ENCODE data around the gene RWDD1. TPM values are rescaled to one million over a fixed set of nuclear protein-coding genes. Genes with fewer than 3 reads are reported as not detected.
"Not testable (repeated sequence)": the region's sequence is repeated elsewhere in the genome, so short reads cannot be mapped to it uniquely, and the experiment has no call there.

Gene RWDD1
- total RNA-seq, 1 donor, result 45.3 TPM

GRCh38 chr6:116596815-116597214 lies 25.5 kb downstream of the RWDD1 start:
- no peak for TF ChIP-seq CTCF (IDR thresholded peaks at IDR 0.05; ENCODE audit: insufficient read depth, low read depth, low read length)
- no peak overlapping the region for H3K4me3 ChIP-seq (ENCODE audit: low read depth, low read length)
- DNase-seq (ENCODE audit: low read depth), result peak; percentile 18

- not testable (repeated sequence) for DNase-seq (ENCODE audit: low read depth)
Measured at GRCh38 chr6:116603916-116604315, 32.6 kb downstream of the RWDD1 start.

GRCh38 chr6:116604868-116605267 lies 33.6 kb downstream of the RWDD1 start:
- DNase-seq (ENCODE audit: low read depth); H3K4me3 ChIP-seq (ENCODE audit: low read depth, low read length): not testable (repeated sequence)

More at GRCh38 chr6:116603916-116604315, 32.6 kb downstream of the RWDD1 start:
- not testable (repeated sequence) for H3K4me3 ChIP-seq (ENCODE audit: low read depth, low read length)

GRCh38 chr6:116605935-116606334 lies 34.6 kb downstream of the RWDD1 start:
- DNase-seq (ENCODE audit: low read depth), result no peak
- H3K4me3 ChIP-seq (ENCODE audit: low read depth, low read length), result no peak overlapping the region
- TF ChIP-seq CTCF (IDR thresholded peaks at IDR 0.05; ENCODE audit: insufficient read depth, low read depth, low read length), result no peak

GRCh38 chr6:116611056-116611455 lies 39.8 kb downstream of the RWDD1 start:
- no peak overlapping the region for H3K4me3 ChIP-seq (ENCODE audit: low read depth, low read length)
- DNase-seq (ENCODE audit: low read depth), result no peak

GRCh38 chr6:116615937-116616736 lies 44.8 kb downstream of the RWDD1 start, which contains the start of gene RSPH4A:
Gene RSPH4A (plus strand): TSS chr6:116616479. CDS start chr6:116616624, 145 bp downstream.
- H3K4me3 ChIP-seq (ENCODE audit: low read depth, low read length), result peak within 1 kb of the TSS; percentile 65
- DNase-seq (ENCODE audit: low read depth), result peak; percentile 94
- peak; percentile 13 for TF ChIP-seq CTCF (IDR thresholded peaks at IDR 0.05; ENCODE audit: insufficient read depth, low read depth, low read length)

More at GRCh38 chr6:116611056-116611455, 39.8 kb downstream of the RWDD1 start:
- no peak for TF ChIP-seq CTCF (IDR thresholded peaks at IDR 0.05; ENCODE audit: insufficient read depth, low read depth, low read length)

GRCh38 chr6:116616737-116617053 lies 45.4 kb downstream of the RWDD1 start:
- peak overlapping the region; percentile 65 for H3K4me3 ChIP-seq (ENCODE audit: low read depth, low read length)
- no peak for DNase-seq (ENCODE audit: low read depth)
- no peak for TF ChIP-seq CTCF (IDR thresholded peaks at IDR 0.05; ENCODE audit: insufficient read depth, low read depth, low read length)

Measured in fibroblast of villous mesenchyme (primary cell).